Measurements from ENCODE around the gene B3GAT3.

The B3GAT3 gene

GRCh38 chr11:62601372-62602140 is 20.2 kb downstream of the B3GAT3 start, which contains the start of gene MTA2:
Gene MTA2, minus strand, starts transcription at chr11:62601865. Its CDS starts 415 bp downstream, at chr11:62601450.
- no peak; the same call in 1 of the 2 replicates for TF ChIP-seq CTCF (IDR thresholded peaks at IDR 0.05; ENCODE audit: low read depth, low read length)
- peak; percentile 94 for DNase-seq (ENCODE audit: extremely low read depth, low read depth)

GRCh38 chr11:62601122-62601371 is 20.7 kb downstream of the B3GAT3 start:
- TF ChIP-seq CTCF (IDR thresholded peaks at IDR 0.05; ENCODE audit: low read depth, low read length) = no peak
- no peak for DNase-seq (ENCODE audit: extremely low read depth, low read depth)

- TF ChIP-seq CTCF (IDR thresholded peaks at IDR 0.05; ENCODE audit: low read depth, low read length) = no peak
- DNase-seq (ENCODE audit: extremely low read depth, low read depth) = no peak
Observed at GRCh38 chr11:62600367-62601121, 21.2 kb downstream of the B3GAT3 start.

GRCh38 chr11:62599901-62600300 is 21.9 kb downstream of the B3GAT3 start:
- no peak for TF ChIP-seq CTCF (IDR thresholded peaks at IDR 0.05; ENCODE audit: low read depth, low read length)
- DNase-seq (ENCODE audit: extremely low read depth, low read depth) = no peak

- peak; percentile 97 for DNase-seq (ENCODE audit: extremely low read depth, low read depth)
- no peak for TF ChIP-seq CTCF (IDR thresholded peaks at IDR 0.05; ENCODE audit: low read depth, low read length)
Observed at GRCh38 chr11:62599069-62599696, 22.6 kb downstream of the B3GAT3 start.

GRCh38 chr11:62595124-62595523 is 26.7 kb downstream of the B3GAT3 start:
- DNase-seq (ENCODE audit: extremely low read depth, low read depth) = no peak
- no peak for TF ChIP-seq CTCF (IDR thresholded peaks at IDR 0.05; ENCODE audit: low read depth, low read length)

All from AG09319 (cell line).